ENCODE data around the gene KCNMA1. TPM values are rescaled to one million over a fixed set of nuclear protein-coding genes. Genes with fewer than 3 reads are reported as not detected.

KCNMA1 gene
- total and polyA plus RNA-seq, 7 donors = 15.3 to 427 (median 256) TPM

GRCh38 chr10:77584938-77585337 lies 52.7 kb downstream of the KCNMA1 start:
- peaks cover 0 to 57% (median 48%) of the 10 kb centered on the region in 4 donors for H3K4me1 ChIP-seq
- intact Hi-C loops (cut with DNase I) = no loop called here

GRCh38 chr10:77583527-77583926 lies 54.1 kb downstream of the KCNMA1 start:
- no peaks in the 10 kb centered on the region for H3K27me3 ChIP-seq
- H3K36me3 ChIP-seq = no peaks in the 10 kb centered on the region
- no peaks in the 10 kb centered on the region for H3K9me3 ChIP-seq
- TF ChIP-seq CTCF (IDR thresholded peaks at IDR 0.05) (no peak), EP300 (IDR thresholded peaks at IDR 0.05) (no peak), POLR2A (IDR thresholded peaks at IDR 0.05) (no peak), POLR2AphosphoS5 (IDR thresholded peaks at IDR 0.05) (no peak)
- intact Hi-C loops (cut with DNase I) = no loop called here
- H3K4me1 ChIP-seq = peaks cover 0 to 62% (median 44%) of the 10 kb centered on the region in 4 donors
- no peak for DNase-seq
- H3K27ac ChIP-seq = peak overlapping the region in 3 of 4 donors; percentile 0 to 87 (median 28)
- H3K4me3 ChIP-seq = no peak overlapping the region

More at GRCh38 chr10:77584938-77585337, 52.7 kb downstream of the KCNMA1 start:
- DNase-seq = peak; percentile 34
- 91 to 94% methylated on average over 6 of the region's 6 CpGs for WGBS, 2 donors
- Histone ChIP-seq H3K27me3 (no peaks in the 10 kb centered on the region), H3K27ac (peak overlapping the region; percentile 1 to 87 (median 44)), H3K9me3 (no peaks in the 10 kb centered on the region), H3K4me3 (no peak overlapping the region), H3K36me3 (no peaks in the 10 kb centered on the region)
- no peak for TF ChIP-seq POLR2AphosphoS5 (IDR thresholded peaks at IDR 0.05)

GRCh38 chr10:77582710-77583115 lies 54.9 kb downstream of the KCNMA1 start:
- Histone ChIP-seq H3K27ac (peak overlapping the region in 1 of 4 donors; percentile 28), H3K4me3 (no peak overlapping the region), H3K9me3 (no peaks in the 10 kb centered on the region), H3K4me1 (peaks cover 0 to 62% (median 44%) of the 10 kb centered on the region in 4 donors), H3K27me3 (no peaks in the 10 kb centered on the region), H3K36me3 (no peaks in the 10 kb centered on the region)
- intact Hi-C loops (cut with DNase I) = no loop called here
- peak; percentile 61 for DNase-seq
- 85 to 89% methylated on average over 4 of the region's 4 CpGs for WGBS, 2 donors
- no peak for TF ChIP-seq EP300 (IDR thresholded peaks at IDR 0.05)
- TF ChIP-seq POLR2AphosphoS5 (IDR thresholded peaks at IDR 0.05) = no peak
- TF ChIP-seq CTCF (IDR thresholded peaks at IDR 0.05) = no peak
- TF ChIP-seq POLR2A (IDR thresholded peaks at IDR 0.05) = no peak

- H3K36me3 ChIP-seq = no peaks in the 10 kb centered on the region
- peak; percentile 35 for DNase-seq
- WGBS, 2 donors = 91 to 96% methylated on average over 4 of the region's 4 CpGs
- H3K27ac ChIP-seq = no peak overlapping the region
- H3K4me1 ChIP-seq = peaks cover 0 to 61% (median 38%) of the 10 kb centered on the region in 4 donors
- H3K9me3 ChIP-seq = no peaks in the 10 kb centered on the region
- intact Hi-C loops (cut with DNase I) = no loop called here
- H3K4me3 ChIP-seq = no peak overlapping the region
- no peaks in the 10 kb centered on the region for H3K27me3 ChIP-seq
- TF ChIP-seq EP300 (IDR thresholded peaks at IDR 0.05) (no peak), CTCF (IDR thresholded peaks at IDR 0.05) (no peak), POLR2AphosphoS5 (IDR thresholded peaks at IDR 0.05) (no peak), POLR2A (IDR thresholded peaks at IDR 0.05) (no peak)
Measured at GRCh38 chr10:77581738-77582137, 55.9 kb downstream of the KCNMA1 start.

- whole genome bisulfite sequencing, 2 donors = 58 to 84% methylated on average over 2 of the region's 2 CpGs
- Histone ChIP-seq H3K9me3 (no peaks in the 10 kb centered on the region), H3K27me3 (no peaks in the 10 kb centered on the region), H3K4me1 (peaks cover 0 to 61% (median 39%) of the 10 kb centered on the region in 4 donors), H3K27ac (no peak overlapping the region), H3K4me3 (no peak overlapping the region), H3K36me3 (no peaks in the 10 kb centered on the region)
- TF ChIP-seq POLR2AphosphoS5 (IDR thresholded peaks at IDR 0.05) = no peak
- TF ChIP-seq CTCF (IDR thresholded peaks at IDR 0.05) = no peak
- TF ChIP-seq POLR2A (IDR thresholded peaks at IDR 0.05) = no peak
- TF ChIP-seq EP300 (IDR thresholded peaks at IDR 0.05) = no peak
- DNase-seq = peak; percentile 38
- intact Hi-C loops (cut with DNase I) = no loop called here
Measured at GRCh38 chr10:77580482-77580881, 57.1 kb downstream of the KCNMA1 start.
